H1 (cell line): ENCODE measurements around the gene OASL. TPM values are rescaled to one million over a fixed set of nuclear protein-coding genes. Genes with fewer than 3 reads are reported as not detected.
A peak's percentile ranks its signal among the peaks of the same experiment; 100 is the strongest.

Experiments
- CREB1 ChIP-seq: IDR thresholded peaks from 2 replicates; pipeline ENCODE4 v1.6.1; 2012; ENCODE audit warnings: inconsistent platforms
- EP300 ChIP-seq, 2 experiments: IDR thresholded peaks; 1 replicate in 1 of 2; 2 replicates in 1 of 2; pipeline ENCODE4 v1.6.1; 2011 to 2012; ENCODE audit warnings: low read depth in 2 of 2, low read length in 2 of 2, mild to moderate bottlenecking in 2 of 2, borderline replicate concordance in 1 of 2, inconsistent platforms in 1 of 2, moderate library complexity in 1 of 2
- HDAC2 ChIP-seq, 2 experiments: fragments of 300-600 bp in 1 of 2; sonication (generic) in 1 of 2; IDR thresholded peaks; 2 replicates each; pipeline ENCODE4 v1.6.1; 2011 to 2012; ENCODE audit warnings: low read depth in 2 of 2, low read length in 2 of 2, mild to moderate bottlenecking in 2 of 2, moderate library complexity in 2 of 2, borderline replicate concordance in 1 of 2, inconsistent platforms in 1 of 2
- KDM1A ChIP-seq: fragments of 200-600, 300-600 bp; sonication (generic); IDR thresholded peaks from 2 replicates; pipeline ENCODE4 v1.7.1; 2016; ENCODE audit warnings: mild to moderate bottlenecking, low read length, borderline replicate concordance
- NANOG ChIP-seq: IDR thresholded peaks from 2 replicates; pipeline ENCODE4 v1.6.1; 2011; ENCODE audit warnings: low read length, low read depth, mild to moderate bottlenecking, inconsistent platforms; ENCODE audit not compliant: insufficient read depth, poor library complexity, severe bottlenecking
- POU5F1 ChIP-seq: IDR thresholded peaks from 2 replicates; pipeline ENCODE4 v1.6.1; 2011; ENCODE audit warnings: low read depth, mild to moderate bottlenecking, low read length, moderate library complexity
- RFX5 ChIP-seq: IDR thresholded peaks from 2 replicates; pipeline ENCODE4 v1.6.1; 2011; ENCODE audit warnings: low read depth, low read length, improper control_type of control experiment, borderline replicate concordance
- RNF2 ChIP-seq: fragments of 200-900, 300-1000 bp; sonication (generic); IDR thresholded peaks from 2 replicates; pipeline ENCODE4 v1.7.1; 2016; ENCODE audit warnings: borderline replicate concordance, low read depth, mild to moderate bottlenecking, antibody characterized with exemption, low read length; ENCODE audit not compliant: poor library complexity, severe bottlenecking; ENCODE audit errors: missing control alignments
- SP4 ChIP-seq: IDR thresholded peaks from 2 replicates; pipeline ENCODE4 v1.6.1; 2012; ENCODE audit warnings: low read length, inconsistent platforms
- TBP ChIP-seq: IDR thresholded peaks from 2 replicates; pipeline ENCODE4 v1.6.1; 2011; ENCODE audit warnings: low read depth, low read length, improper control_type of control experiment
- polyA plus RNA-seq, 7 experiments: library from polyadenylated mRNA; depleted of rRNA in 3 of 7; stranded (reverse) in 5 of 7; unstranded in 2 of 7; fragments of >200 nt in 5 of 7; fragments of 200-250 nt in 2 of 7; gene quantifications; 1 replicate in 5 of 7; 2 replicates in 1 of 7; 4 replicates in 1 of 7; pipeline versions ENCODE4 v1.2.1 to v1.2.3, GENCODE V29; 2011 to 2013; ENCODE audit warnings: missing spikeins in 2 of 7, mixed read lengths in 2 of 7
- total RNA-seq: library from RNA; stranded (reverse); fragmentation: NEBNext Ultra II Directional; extraction: Animal tissue kit (Norgen Biotek cat#: 25700); gene quantifications from 2 replicates; pipeline ENCODE4 v1.2.1, GENCODE V29; 2021

Gene OASL
- total and polyA plus RNA-seq, 2 of the 8 experiments (the other 6 are each of a cell fraction or from before 2014, with no cell fraction given), result not detected

DNA sequence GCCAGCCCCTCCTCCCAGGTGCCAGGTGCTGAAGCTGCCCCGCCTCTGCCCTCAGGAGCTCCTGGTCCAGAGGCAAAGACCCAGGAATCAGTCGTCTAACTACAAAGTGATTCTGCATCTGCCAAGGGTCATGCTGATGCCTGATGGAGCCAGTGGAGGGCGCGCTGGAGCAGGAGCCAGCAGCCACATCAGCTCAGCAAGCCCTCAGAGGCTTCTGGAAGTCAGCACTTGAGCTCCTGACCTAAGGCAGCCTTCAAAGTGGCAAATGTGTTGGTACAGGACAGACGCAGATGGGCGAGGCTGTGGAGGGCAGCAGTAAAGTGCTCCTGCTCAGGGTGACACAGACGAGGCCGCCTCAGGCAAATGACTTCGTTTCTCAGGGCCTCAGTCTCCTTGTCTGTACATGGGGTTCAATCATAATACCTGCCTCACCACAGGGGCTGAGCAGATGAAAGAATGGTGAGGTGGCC lies 33.7 kb downstream of the OASL start (continued):
- TF ChIP-seq RNF2, result no peak
- no peak for TF ChIP-seq TBP
- TF ChIP-seq HDAC2 (IDR thresholded peaks at IDR 0.05; ENCODE audit: borderline replicate concordance in 1 of 2, low read depth in 2 of 2, low read length in 2 of 2), result no peak
- TF ChIP-seq POU5F1, result no peak
- TF ChIP-seq KDM1A, result peak; percentile 36; the same call in 1 of the 2 replicates
- no peak for TF ChIP-seq SP4
- no peak for TF ChIP-seq RFX5
- no peak for TF ChIP-seq NANOG
- no peak for TF ChIP-seq EP300 (IDR thresholded peaks at IDR 0.05; ENCODE audit: borderline replicate concordance in 1 of 2, low read depth in 2 of 2, low read length in 2 of 2)
- peak; percentile 63; the same call in 1 of the 2 replicates for TF ChIP-seq CREB1
